ENCODE measurements around the gene PARP1. TPM values are rescaled to one million over a fixed set of nuclear protein-coding genes. Genes with fewer than 3 reads are reported as not detected.
"Not testable (repeated sequence)": the region's sequence is repeated elsewhere in the genome, so short reads cannot be mapped to it uniquely, and the experiment has no call there.

Gene PARP1
- total RNA-seq, 1 donor from 2014 or later = 140 TPM

- DNase-seq; intact Hi-C loops (cut with micrococcal nuclease); ATAC-seq: not testable (repeated sequence)
These were observed 24.0 kb upstream of the PARP1 start for GRCh38 chr1:226431898-226432297.

DNA sequence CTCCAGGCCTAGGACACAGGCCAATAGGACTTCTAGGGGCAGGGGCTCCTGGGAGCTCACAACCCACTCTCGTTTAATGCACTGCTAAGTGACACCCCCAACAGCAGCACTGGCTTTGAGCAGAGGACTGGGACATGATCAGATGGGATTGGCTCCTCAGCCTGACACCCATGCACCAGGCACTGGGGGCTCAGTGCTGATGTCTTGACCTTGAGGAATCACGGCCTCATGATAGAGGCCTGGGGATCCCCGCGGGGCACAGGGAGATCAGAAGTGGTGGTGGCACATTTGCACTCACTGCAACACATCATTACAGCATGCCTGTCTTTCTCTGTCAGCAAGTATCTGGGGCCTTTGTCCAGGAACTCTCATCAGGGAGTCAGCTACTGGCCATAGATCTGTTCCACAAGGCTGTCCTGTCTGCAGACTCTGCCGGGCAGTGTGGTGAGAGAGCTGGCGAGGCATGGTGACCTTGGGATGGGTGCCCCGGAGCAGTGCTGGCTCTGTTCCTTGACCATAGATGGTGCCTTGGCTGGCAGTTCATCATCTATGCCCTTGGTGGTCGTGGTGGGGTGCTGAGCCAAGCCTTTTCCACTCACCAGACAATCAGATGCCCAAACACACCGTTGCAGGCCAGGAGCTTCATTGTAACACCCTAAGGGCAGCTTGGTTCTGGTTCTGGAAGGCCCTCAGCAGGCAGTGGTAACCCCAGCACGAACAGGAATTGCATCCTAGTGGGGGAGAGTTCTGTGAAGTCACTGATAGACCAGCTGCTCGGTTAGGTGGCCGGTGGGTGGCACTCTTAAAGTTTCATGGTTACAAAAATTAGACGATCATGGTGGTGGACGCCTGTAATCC lies 22.2 kb upstream of the PARP1 start:
- DNase-seq (no peak), ATAC-seq (peak; percentile 80)
- intact Hi-C loops (cut with micrococcal nuclease) = no loop called here

DNA sequence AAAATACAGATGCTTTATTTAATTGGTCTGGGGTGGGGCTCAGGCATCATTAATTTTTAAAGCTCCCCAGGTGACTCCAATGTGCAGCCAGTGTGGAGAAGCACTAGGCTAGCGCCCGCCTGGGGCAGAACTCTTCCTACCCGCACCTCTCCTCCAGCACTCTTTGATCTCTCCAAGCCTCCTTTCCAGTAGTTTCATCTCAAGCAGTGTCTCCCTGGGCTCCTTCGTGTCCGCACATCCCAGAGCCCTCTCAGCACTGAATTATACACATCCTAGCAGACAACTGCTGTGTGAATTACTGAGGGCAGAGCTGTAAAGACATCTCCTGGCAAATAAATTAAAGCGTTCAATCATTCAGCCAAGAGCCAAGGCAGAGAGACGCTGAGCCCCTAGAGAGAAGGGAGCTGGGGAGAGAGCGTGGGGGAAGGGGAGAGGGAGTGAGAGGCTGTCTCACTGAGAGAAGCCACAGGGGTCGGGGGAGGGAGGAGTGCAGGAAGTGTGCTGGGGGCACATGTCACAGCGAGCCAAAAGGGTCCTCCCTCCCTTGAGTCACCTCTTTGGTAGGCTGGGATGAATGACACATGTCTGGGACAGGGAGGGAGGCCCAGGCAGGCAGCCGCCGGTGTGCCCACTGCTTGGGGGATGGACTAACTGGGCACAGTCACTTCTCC lies 21.0 kb upstream of the PARP1 start:
- intact Hi-C loops (cut with micrococcal nuclease) = no loop called here
- DNase-seq = no peak
- no peak for ATAC-seq

DNA sequence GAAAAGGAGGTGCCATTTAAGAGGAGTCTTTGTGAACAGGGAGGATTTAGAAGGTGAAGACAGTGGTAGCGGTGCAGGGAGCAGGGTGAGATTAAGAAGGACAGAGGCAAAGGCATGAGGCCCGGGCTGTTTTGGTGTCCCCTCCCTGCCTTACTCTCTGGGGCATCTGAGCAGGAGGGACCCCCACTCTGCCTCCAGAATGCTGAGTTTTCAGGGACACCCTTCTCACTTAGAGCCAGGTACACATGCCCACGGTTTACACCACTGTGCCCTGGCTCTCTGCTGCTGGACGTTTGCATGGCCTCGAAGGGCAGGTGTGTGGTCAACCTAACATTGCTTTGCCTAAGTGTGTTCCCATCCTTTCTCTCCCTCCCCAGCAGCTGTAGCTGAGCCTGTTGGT lies 20.5 kb upstream of the PARP1 start:
- intact Hi-C loops (cut with micrococcal nuclease) = no loop called here
- ATAC-seq (no peak), DNase-seq (no peak)

DNA sequence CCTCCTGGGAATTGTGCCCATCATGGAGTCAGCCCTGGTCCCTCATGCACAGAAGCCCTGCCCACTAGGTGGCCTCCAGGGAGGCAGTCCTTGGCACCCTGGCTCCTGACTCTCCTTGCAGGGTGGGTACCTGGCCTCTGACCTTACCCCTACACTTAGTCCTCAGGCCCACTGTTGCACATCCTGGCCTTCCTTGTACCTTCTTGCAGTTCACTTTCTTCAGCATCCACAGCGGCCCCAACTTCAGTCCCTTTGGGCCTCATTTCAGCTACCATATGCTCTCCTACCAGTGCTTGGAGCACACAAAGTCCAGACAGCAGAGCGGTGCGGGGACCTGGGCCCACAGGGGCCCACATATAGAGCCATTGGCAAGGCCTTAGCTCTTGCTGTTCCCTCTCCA lies 19.2 kb upstream of the PARP1 start:
- intact Hi-C loops (cut with micrococcal nuclease) = no loop called here
- DNase-seq (no peak), ATAC-seq (no peak)

- ATAC-seq; DNase-seq; intact Hi-C loops (cut with micrococcal nuclease): not testable (repeated sequence)
These were observed 18.5 kb upstream of the PARP1 start for GRCh38 chr1:226426395-226426794.

DNA sequence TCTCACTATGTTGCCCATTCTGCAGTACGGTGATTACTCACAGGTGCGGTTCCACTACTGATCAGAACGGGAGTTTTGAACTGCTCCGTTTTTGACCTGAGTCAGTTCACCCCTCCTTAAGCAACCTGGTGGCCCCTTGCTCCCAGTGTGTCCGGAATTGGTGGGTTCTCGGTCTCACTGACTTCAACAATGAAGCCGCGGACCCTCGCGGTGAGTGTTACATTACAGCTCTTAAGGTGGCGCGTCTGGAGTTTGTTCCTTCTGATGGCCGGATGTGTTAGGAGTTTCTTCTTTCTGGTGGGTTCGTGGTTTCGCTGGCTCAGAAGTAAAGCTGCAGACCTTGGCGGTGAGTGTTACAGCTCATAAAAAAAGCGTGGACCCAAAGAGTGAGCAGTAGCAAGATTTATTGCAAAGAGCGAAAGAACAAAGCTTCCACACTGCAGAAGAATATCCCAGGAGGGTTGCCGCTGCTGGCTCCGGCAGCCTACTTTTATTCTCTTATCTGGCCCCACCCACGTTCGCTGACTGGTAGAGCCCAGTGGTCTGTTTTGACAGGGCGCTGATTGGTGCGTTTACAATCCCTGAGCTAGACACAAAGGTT lies 17.6 kb upstream of the PARP1 start:
- DNase-seq (no peak), ATAC-seq (no peak)
- intact Hi-C loops (cut with micrococcal nuclease) = no loop called here

DNA sequence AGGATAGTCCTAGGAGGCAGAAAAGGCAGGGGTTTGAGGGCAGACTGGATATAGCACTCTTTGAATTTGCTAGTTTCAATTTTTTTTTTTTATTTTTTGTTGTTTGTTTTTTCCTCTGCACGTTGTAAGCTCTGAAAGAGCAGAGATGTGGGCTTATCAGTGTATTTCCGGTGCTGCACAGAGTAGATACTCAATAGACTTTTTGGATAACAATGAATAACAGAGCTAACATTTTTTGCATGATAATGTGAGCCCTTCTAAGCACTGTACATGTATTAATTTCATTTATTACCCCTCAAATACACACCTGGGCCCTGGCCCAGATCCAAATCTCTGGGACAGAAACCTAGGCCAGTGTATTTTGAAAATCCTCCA lies 17.1 kb upstream of the PARP1 start:
- intact Hi-C loops (cut with micrococcal nuclease) = no loop called here
- ATAC-seq (no peak), DNase-seq (no peak)

GRCh38 chr1:226424221-226425003 lies 16.5 kb upstream of the PARP1 start:
- ATAC-seq (peak; percentile 86), DNase-seq (no peak)
- intact Hi-C loops (cut with micrococcal nuclease) = no loop called here

GRCh38 chr1:226422478-226422877 lies 14.6 kb upstream of the PARP1 start:
- ATAC-seq (no peak), DNase-seq (no peak)
- intact Hi-C loops (cut with micrococcal nuclease) = no loop called here

GRCh38 chr1:226420897-226421296 lies 13.0 kb upstream of the PARP1 start:
- no peak for ATAC-seq
- intact Hi-C loops (cut with micrococcal nuclease) = no loop called here
- no peak for DNase-seq

DNA sequence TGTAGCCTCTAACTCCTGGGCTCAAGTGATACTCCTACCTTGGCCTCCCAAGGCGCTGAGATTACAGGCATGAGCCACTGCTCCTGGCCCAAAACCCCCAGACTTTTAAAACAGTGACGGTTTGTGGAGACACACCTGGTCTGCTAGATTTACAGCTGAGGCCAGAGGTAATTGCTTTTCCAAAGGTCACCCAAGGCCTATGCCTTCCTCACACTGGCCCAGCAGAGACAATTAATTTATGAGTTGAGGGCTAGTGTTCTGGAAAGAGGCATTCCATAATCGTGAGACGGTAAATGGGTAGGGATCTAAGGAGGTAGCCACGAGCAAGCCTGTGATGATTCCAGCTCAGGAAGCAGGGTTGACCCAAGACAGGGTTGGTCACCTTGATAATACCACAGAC lies 12.4 kb upstream of the PARP1 start:
- intact Hi-C loops (cut with micrococcal nuclease) = no loop called here
- ATAC-seq (no peak), DNase-seq (no peak)

GRCh38 chr1:226419284-226420029 lies 11.6 kb upstream of the PARP1 start:
- ATAC-seq = no peak
- intact Hi-C loops (cut with micrococcal nuclease) = no loop called here
- DNase-seq = no peak

DNA sequence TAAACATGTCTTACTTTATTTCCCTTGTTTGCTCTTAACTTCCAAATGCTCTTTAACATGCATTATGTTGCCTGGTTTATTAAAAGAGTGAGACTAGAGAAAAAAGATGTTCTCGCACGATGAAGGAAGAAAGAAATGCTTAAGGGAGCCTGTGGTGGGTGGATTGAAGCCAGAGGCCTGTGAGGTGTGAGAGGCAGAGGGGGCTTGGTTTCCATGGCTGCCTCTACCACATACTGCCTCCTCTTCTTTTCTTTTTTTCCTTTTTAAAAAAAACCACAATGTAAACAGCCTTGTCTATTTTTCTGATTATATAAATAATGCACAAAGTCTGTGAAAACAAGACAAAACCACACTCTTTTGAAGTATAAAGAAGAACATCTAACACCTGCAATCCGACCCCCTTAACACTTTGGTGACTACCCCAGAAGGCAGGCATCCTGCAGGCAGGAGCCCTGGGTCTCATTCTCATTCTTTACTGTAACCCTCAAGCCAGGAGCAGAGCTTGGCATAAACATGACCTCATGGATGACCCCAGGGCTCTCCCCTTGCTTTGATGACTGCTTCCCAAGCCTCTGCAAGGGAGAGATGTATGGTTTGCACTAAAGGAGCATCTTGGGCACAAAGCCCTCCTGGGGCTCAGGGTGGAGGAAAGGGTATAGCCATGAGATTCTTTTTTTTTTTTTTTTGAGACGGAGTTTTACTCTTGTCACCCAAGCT lies 10.1 kb upstream of the PARP1 start:
- DNase-seq (no peak), ATAC-seq (no peak)
- intact Hi-C loops (cut with micrococcal nuclease) = no loop called here

DNA sequence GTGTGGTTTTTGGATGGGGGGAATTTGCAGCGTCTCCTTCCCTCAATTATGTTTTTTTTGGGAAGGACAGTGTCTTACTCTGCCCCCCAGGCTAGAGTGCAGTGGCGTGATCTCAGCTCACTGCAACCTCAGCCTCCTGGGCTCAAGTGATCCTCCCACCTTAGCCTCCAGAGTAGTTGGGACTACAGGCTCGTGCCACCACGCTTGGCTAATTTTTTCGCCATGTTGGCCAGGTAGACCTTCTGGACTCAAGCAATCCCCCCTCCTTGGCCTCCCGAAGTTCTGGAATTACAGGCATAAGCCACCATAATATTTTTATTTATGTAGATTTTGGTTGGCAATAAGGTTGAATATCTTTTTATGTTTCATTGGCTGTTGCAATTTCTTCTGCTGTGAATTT lies 9.5 kb upstream of the PARP1 start:
- DNase-seq (no peak), ATAC-seq (no peak)
- intact Hi-C loops (cut with micrococcal nuclease) = no loop called here

GRCh38 chr1:226414098-226414698 lies 6.3 kb upstream of the PARP1 start:
- DNase-seq = no peak
- intact Hi-C loops (cut with micrococcal nuclease) = no loop called here
- ATAC-seq = no peak

DNA sequence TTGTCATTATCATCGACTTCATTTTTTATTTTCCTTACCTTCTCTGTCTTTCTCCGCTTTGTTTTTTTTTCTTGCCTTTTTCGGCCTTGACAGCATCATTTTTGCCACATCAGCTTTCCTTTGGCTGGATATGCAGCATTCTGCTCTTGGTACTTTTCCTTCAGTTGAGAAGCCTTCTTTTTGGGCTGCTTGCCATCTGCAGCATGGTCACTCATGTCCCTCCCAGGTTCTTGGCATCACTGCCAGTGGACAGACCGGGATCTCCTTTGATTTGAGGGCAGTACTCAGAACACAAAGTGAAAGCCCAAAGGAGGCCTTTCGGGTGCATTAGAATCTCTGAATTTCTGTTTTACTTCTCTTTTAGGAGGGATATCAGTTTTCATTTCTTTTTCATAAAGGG lies 3.7 kb upstream of the PARP1 start:
- intact Hi-C loops (cut with micrococcal nuclease) = no loop called here
- DNase-seq (no peak), ATAC-seq (no peak)

- intact Hi-C loops (cut with micrococcal nuclease) = no loop called here
- ATAC-seq (no peak), DNase-seq (no peak)
These were observed 3.1 kb upstream of the PARP1 start for GRCh38 chr1:226410958-226411357.

Data from left ventricle myocardium superior (tissue), 1 donor.